Spleen (tissue), 7 donors: ENCODE measurements around the gene RABGGTA.

Experiments used
- CTCF ChIP-seq, 11 experiments: fragments of 200-600 bp in 7 of 11; fragments of 450-650 bp in 4 of 11; sonication (generic) in 4 of 11; IDR thresholded peaks in 8 of 11; conservative IDR thresholded peaks in 3 of 11; 1 replicate in 7 of 11; 2 replicates in 4 of 11; pipeline versions ENCODE4 v1.4.0 to v1.8.0; 2016 to 2021; ENCODE audit warnings: antibody characterized with exemption in 11 of 11, inconsistent platforms in 4 of 11, mild to moderate bottlenecking in 1 of 11
- POLR2A ChIP-seq, 3 donors: fragments of 450-650 bp; IDR thresholded peaks; one replicate each; pipeline ENCODE4 v1.5.1; 2017; ENCODE audit warnings: antibody characterized with exemption in 3 of 3, mild to moderate bottlenecking in 1 of 3
- POLR2AphosphoS5 ChIP-seq, 3 donors: sonication (generic); formaldehyde crosslinking; IDR thresholded peaks; one replicate each; pipeline ENCODE4 v1.5.1; 2017; ENCODE audit warnings: antibody characterized with exemption in 3 of 3
- donor health status: DM: no; HTN: no; CAD: no; lungs with moderate emphysema.
- donor health status: DM: no; HTN: no; CAD: no.
- donor health status: DM: no; HTN: no; CAD: no.

- TF ChIP-seq CTCF (IDR thresholded peaks at IDR 0.05 in 8 of 11, conservative IDR thresholded peaks at IDR 0.05 in 3 of 11) (no peak), POLR2A (IDR thresholded peaks at IDR 0.05) (no peak), POLR2AphosphoS5 (IDR thresholded peaks at IDR 0.05) (no peak)
Measured at GRCh38 chr14:24260026-24260779, 11.2 kb downstream of the RABGGTA start.
